ENCODE results near the gene DYDC2.

DYDC2 gene

GRCh38 chr10:80365510-80365909, 8.9 kb downstream of the DYDC2 start:
- TF ChIP-seq, protein P1, sequence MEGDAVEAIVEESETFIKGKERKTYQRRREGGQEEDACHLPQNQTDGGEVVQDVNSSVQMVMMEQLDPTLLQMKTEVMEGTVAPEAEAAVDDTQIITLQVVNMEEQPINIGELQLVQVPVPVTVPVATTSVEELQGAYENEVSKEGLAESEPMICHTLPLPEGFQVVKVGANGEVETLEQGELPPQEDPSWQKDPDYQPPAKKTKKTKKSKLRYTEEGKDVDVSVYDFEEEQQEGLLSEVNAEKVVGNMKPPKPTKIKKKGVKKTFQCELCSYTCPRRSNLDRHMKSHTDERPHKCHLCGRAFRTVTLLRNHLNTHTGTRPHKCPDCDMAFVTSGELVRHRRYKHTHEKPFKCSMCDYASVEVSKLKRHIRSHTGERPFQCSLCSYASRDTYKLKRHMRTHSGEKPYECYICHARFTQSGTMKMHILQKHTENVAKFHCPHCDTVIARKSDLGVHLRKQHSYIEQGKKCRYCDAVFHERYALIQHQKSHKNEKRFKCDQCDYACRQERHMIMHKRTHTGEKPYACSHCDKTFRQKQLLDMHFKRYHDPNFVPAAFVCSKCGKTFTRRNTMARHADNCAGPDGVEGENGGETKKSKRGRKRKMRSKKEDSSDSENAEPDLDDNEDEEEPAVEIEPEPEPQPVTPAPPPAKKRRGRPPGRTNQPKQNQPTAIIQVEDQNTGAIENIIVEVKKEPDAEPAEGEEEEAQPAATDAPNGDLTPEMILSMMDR (IDR thresholded peaks at IDR 0.05; ENCODE audit: low read depth, low read length) = no peak
- no peak overlapping the region for H3K4me3 ChIP-seq (ENCODE audit: low read depth, low read length)

- TF ChIP-seq, protein P1 (IDR thresholded peaks at IDR 0.05; ENCODE audit: low read depth, low read length) = no peak
Observed at GRCh38 chr10:80371467-80371866, 14.9 kb downstream of the DYDC2 start.

GRCh38 chr10:80372675-80373074, 16.1 kb downstream of the DYDC2 start:
- no peak overlapping the region for H3K4me3 ChIP-seq (ENCODE audit: low read depth, low read length)
- TF ChIP-seq, protein P1 (IDR thresholded peaks at IDR 0.05; ENCODE audit: low read depth, low read length) = no peak

More at GRCh38 chr10:80371467-80371866, 14.9 kb downstream of the DYDC2 start:
- H3K4me3 ChIP-seq (ENCODE audit: low read depth, low read length) = no peak overlapping the region

GRCh38 chr10:80373502-80373901, 16.9 kb downstream of the DYDC2 start:
- H3K4me3 ChIP-seq (ENCODE audit: low read depth, low read length) = no peak overlapping the region
- TF ChIP-seq, protein P1 (IDR thresholded peaks at IDR 0.05; ENCODE audit: low read depth, low read length) = no peak

DNA sequence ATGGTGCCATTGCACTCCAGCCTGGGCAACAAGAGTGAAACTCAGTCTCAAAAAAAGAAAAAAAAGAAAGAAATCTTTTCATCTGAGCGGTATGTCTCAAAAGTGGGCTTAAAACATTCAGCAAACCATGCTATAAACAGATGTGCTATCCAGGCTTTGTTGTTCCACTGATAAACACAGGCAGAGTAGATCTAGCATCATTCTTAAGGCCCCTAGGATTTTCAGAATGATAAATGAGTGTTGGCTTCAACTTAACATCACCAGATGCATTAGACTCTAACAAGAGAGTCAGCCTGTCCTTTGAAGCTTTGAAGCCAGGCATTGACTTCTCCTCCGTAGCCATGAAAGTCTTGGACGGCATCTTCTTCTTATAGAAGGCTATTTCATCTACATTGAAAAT, 23.1 kb downstream of the DYDC2 start:
- TF ChIP-seq, protein P1 (IDR thresholded peaks at IDR 0.05; ENCODE audit: low read depth, low read length) = no peak
- no peak overlapping the region for H3K4me3 ChIP-seq (ENCODE audit: low read depth, low read length)

- TF ChIP-seq, protein P1 (IDR thresholded peaks at IDR 0.05; ENCODE audit: low read depth, low read length) = no peak
- H3K4me3 ChIP-seq (ENCODE audit: low read depth, low read length) = no peak overlapping the region
Observed at GRCh38 chr10:80380185-80380584, 23.6 kb downstream of the DYDC2 start.

DNA sequence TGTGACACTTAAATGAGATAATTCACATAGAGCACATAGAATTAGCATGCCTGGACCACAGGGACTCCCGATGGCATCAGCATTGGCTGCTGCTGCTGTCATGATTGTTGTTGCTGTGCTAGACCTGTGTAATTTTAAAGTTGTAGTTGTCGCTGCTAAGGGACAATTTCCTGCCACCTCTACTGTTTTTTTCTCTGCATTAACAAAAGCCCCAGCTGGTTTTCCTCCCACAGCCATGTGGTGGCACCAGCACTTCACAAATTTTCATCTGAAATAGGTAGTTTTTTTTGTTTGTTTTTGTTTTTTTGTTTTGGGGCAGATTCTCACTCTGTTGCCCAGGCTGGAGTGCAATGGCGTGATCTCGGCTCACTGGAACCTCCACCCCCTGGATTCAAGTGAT, 26.4 kb downstream of the DYDC2 start:
- no peak overlapping the region for H3K4me3 ChIP-seq (ENCODE audit: low read depth, low read length)
- TF ChIP-seq, protein P1 (IDR thresholded peaks at IDR 0.05; ENCODE audit: low read depth, low read length) = no peak; the same call in 1 of the 2 replicates
